ENCODE results near the gene DHDH. TPM values are rescaled to one million over a fixed set of nuclear protein-coding genes. Genes with fewer than 3 reads are reported as not detected.

DHDH gene
- total RNA-seq, 4 donors from 2014 or later, result 0.57 TPM; not detected in 3

- intact Hi-C loops (cut with DNase I), result no loop called here
- Histone ChIP-seq H3K27ac (replicated peaks in 1 of 4) (no peak overlapping the region), H3K36me3 (no peaks in the 10 kb centered on the region), H3K27me3 (no peaks in the 10 kb centered on the region), H3K4me1 (no peaks in the 10 kb centered on the region), H3K9me3 (no peaks in the 10 kb centered on the region), H3K4me3 (no peak overlapping the region)
- no peak for DNase-seq (ENCODE audit: extremely low spot score)
- TF ChIP-seq CTCF (IDR thresholded peaks at IDR 0.05), result no peak
- no peak for TF ChIP-seq POLR2AphosphoS5 (IDR thresholded peaks at IDR 0.05)
- no peak for TF ChIP-seq EP300 (IDR thresholded peaks at IDR 0.05)
- no peak for TF ChIP-seq POLR2A (IDR thresholded peaks at IDR 0.05; ENCODE audit: low read depth)
- WGBS, result no CpG with 5 or more reads among the region's 9 CpGs
These were observed 13.2 kb downstream of the DHDH start for GRCh38 chr19:48946463-48947257.

- Histone ChIP-seq H3K27me3 (no peaks in the 10 kb centered on the region), H3K27ac (replicated peaks in 1 of 4) (no peak overlapping the region), H3K4me1 (no peaks in the 10 kb centered on the region), H3K4me3 (no peak overlapping the region), H3K9me3 (no peaks in the 10 kb centered on the region), H3K36me3 (no peaks in the 10 kb centered on the region)
- no peak for DNase-seq (ENCODE audit: extremely low spot score)
- no peak for TF ChIP-seq CTCF (IDR thresholded peaks at IDR 0.05)
- no peak for TF ChIP-seq POLR2A (IDR thresholded peaks at IDR 0.05; ENCODE audit: low read depth)
- TF ChIP-seq EP300 (IDR thresholded peaks at IDR 0.05), result no peak
- no peak for TF ChIP-seq POLR2AphosphoS5 (IDR thresholded peaks at IDR 0.05)
- WGBS, result 97% methylated on average over 3 of the region's 3 CpGs
- intact Hi-C loops (cut with DNase I), result no loop called here
These were observed 13.7 kb downstream of the DHDH start for GRCh38 chr19:48947258-48947542.

GRCh38 chr19:48950159-48950558, 16.7 kb downstream of the DHDH start:
- Histone ChIP-seq H3K4me1 (peaks cover 5 to 11% (median 9%) of the 10 kb centered on the region in 4 donors), H3K9me3 (no peaks in the 10 kb centered on the region), H3K4me3 (no peak overlapping the region), H3K36me3 (no peaks in the 10 kb centered on the region), H3K27me3 (no peaks in the 10 kb centered on the region), H3K27ac (replicated peaks in 1 of 4) (no peak overlapping the region)
- 79% methylated on average over 3 of the region's 3 CpGs for WGBS
- intact Hi-C loops (cut with DNase I), result no loop called here
- no peak for DNase-seq (ENCODE audit: extremely low spot score)
- TF ChIP-seq POLR2AphosphoS5 (IDR thresholded peaks at IDR 0.05), result no peak
- no peak for TF ChIP-seq CTCF (IDR thresholded peaks at IDR 0.05)

- intact Hi-C loops (cut with DNase I), result no loop called here
- no peak for TF ChIP-seq POLR2A (IDR thresholded peaks at IDR 0.05; ENCODE audit: low read depth)
- TF ChIP-seq EP300 (IDR thresholded peaks at IDR 0.05), result no peak
- no peak for TF ChIP-seq CTCF (IDR thresholded peaks at IDR 0.05)
- no peak for TF ChIP-seq POLR2AphosphoS5 (IDR thresholded peaks at IDR 0.05)
- H3K4me1 ChIP-seq, result peaks cover 13 to 20% (median 17%) of the 10 kb centered on the region in 4 donors
These were observed 17.5 kb downstream of the DHDH start for GRCh38 chr19:48950830-48951519.

More at GRCh38 chr19:48950830-48951519, 17.5 kb downstream of the DHDH start:
- DNase-seq (ENCODE audit: extremely low spot score), result no peak
- H3K4me3 ChIP-seq, result no peak overlapping the region
- H3K27ac ChIP-seq (replicated peaks in 1 of 4), result no peak overlapping the region
- H3K9me3 ChIP-seq, result no peaks in the 10 kb centered on the region
- H3K36me3 ChIP-seq, result peaks cover 0 to 3% (median 0%) of the 10 kb centered on the region in 4 donors
- H3K27me3 ChIP-seq, result no peaks in the 10 kb centered on the region
- 55% methylated on average over 9 of the region's 9 CpGs for WGBS

All from esophagus muscularis mucosa (tissue), 4 donors.